HepG2 (cell line): ENCODE data around the gene MRPL14. TPM values are rescaled to one million over a fixed set of nuclear protein-coding genes. Genes with fewer than 3 reads are reported as not detected.

Experiments
- ARNT ChIP-seq: fragments of 450-650 bp; IDR thresholded peaks from 2 replicates; pipeline ENCODE4 v1.6.1; 2017
- DNMT1 ChIP-seq: sonication (generic); formaldehyde crosslinking; IDR thresholded peaks from 2 replicates; pipeline ENCODE4 v1.5.1; 2020; ENCODE audit warnings: mild to moderate bottlenecking, missing genetic modification reagents
- HHEX ChIP-seq: IDR thresholded peaks from 2 replicates; pipeline ENCODE4 v1.6.1; 2016; ENCODE audit warnings: control low read depth
- IKZF4 ChIP-seq: sonication (generic); formaldehyde crosslinking; IDR thresholded peaks from 2 replicates; pipeline ENCODE4 v1.5.1; 2020; ENCODE audit warnings: borderline replicate concordance, mild to moderate bottlenecking, low read depth, missing genetic modification reagents; ENCODE audit errors: not compliant biosample characterization
- KDM6A ChIP-seq: IDR thresholded peaks from 2 replicates; pipeline ENCODE4 v1.6.1; 2016; ENCODE audit warnings: low read depth
- MEF2D ChIP-seq: sonication (generic); formaldehyde crosslinking; IDR thresholded peaks from 2 replicates; pipeline ENCODE4 v1.5.1; 2020; ENCODE audit warnings: mild to moderate bottlenecking, missing genetic modification reagents
- MXI1 ChIP-seq: IDR thresholded peaks from 3 replicates; pipeline ENCODE4 v1.6.1; 2012; ENCODE audit warnings: low read depth, low read length, inconsistent platforms, borderline replicate concordance
- MZF1 ChIP-seq: sonication (generic); formaldehyde crosslinking; IDR thresholded peaks from 2 replicates; pipeline ENCODE4 v1.8.1; 2023; ENCODE audit warnings: mild to moderate bottlenecking, missing genetic modification reagents, borderline replicate concordance
- SOX5 ChIP-seq: IDR thresholded peaks from 2 replicates; pipeline ENCODE4 v1.6.1; 2016; ENCODE audit warnings: borderline replicate concordance
- SRF ChIP-seq: IDR thresholded peaks from 2 replicates; pipeline ENCODE4 v1.6.1; 2011; ENCODE audit warnings: mild to moderate bottlenecking, low read depth, low read length, moderate library complexity
- TBX3 ChIP-seq: fragments of 450-650 bp; IDR thresholded peaks from 2 replicates; pipeline ENCODE4 v1.6.1; 2017; ENCODE audit warnings: antibody characterized with exemption, mild to moderate bottlenecking, inconsistent platforms, borderline replicate concordance
- TEAD3 ChIP-seq: optimal IDR thresholded peaks from 2 replicates; pipeline ENCODE3; 2016; ENCODE audit warnings: borderline replicate concordance
- TOE1 ChIP-seq: sonication (generic); formaldehyde crosslinking; IDR thresholded peaks from 2 replicates; pipeline ENCODE4 v1.4.0; 2020; ENCODE audit warnings: mild to moderate bottlenecking, missing genetic modification reagents
- ZNF562 ChIP-seq: sonication (generic); formaldehyde crosslinking; IDR thresholded peaks from 2 replicates; pipeline ENCODE4 v1.8.0; 2022; ENCODE audit warnings: missing genetic modification reagents, borderline replicate concordance
- ZNF761 ChIP-seq: sonication (generic); formaldehyde crosslinking; conservative IDR thresholded peaks from 2 replicates; pipeline ENCODE4 v1.4.0; 2020; ENCODE audit warnings: mild to moderate bottlenecking, missing genetic modification reagents
- ZNF841 ChIP-seq: sonication (generic); formaldehyde crosslinking; IDR thresholded peaks from 2 replicates; pipeline ENCODE4 v1.8.1; 2023; ENCODE audit warnings: missing genetic modification reagents, borderline replicate concordance
- polyA plus RNA-seq, 8 experiments: library from polyadenylated mRNA; depleted of rRNA in 3 of 8; stranded (reverse) in 7 of 8; unstranded in 1 of 8; fragments of >200 nt; fragmentation: Illumina TruSeq in 4 of 8; extraction: Trizol in 4 of 8; gene quantifications; 2 replicates each; pipeline versions ENCODE4 v1.2.1 to v1.2.3, GENCODE V29; 2011 to 2016; ENCODE audit warnings: low read depth in 4 of 8, missing spikeins in 1 of 8, mixed read lengths in 1 of 8; ENCODE audit not compliant: insufficient read depth in 1 of 8
- total RNA-seq, 5 experiments: library from RNA; depleted of rRNA; stranded (reverse); fragments of >200 nt; fragmentation: Illumina TruSeq; extraction: Trizol; gene quantifications; 2 replicates each; pipeline ENCODE4 v1.2.3, GENCODE V29; 2016; ENCODE audit warnings: low read depth in 1 of 5
- TF ChIP-seq, protein P1 (sequence below): IDR thresholded peaks from 2 replicates; pipeline ENCODE4 v1.6.1; 2016; ENCODE audit warnings: low read depth, missing genetic modification reagents, missing compliant biosample characterization
- TF ChIP-seq, protein P2 (sequence below): sonication (generic); formaldehyde crosslinking; IDR thresholded peaks from 2 replicates; pipeline ENCODE4 v1.8.0; 2022; ENCODE audit warnings: mild to moderate bottlenecking, missing genetic modification reagents, moderate library complexity
- TF ChIP-seq, protein P3 (sequence below): sonication (generic); formaldehyde crosslinking; conservative IDR thresholded peaks from 2 replicates; pipeline ENCODE4 v1.8.1; 2023; ENCODE audit warnings: missing genetic modification reagents
- TF ChIP-seq, protein P4 (sequence below): sonication (generic); formaldehyde crosslinking; conservative IDR thresholded peaks from 2 replicates; pipeline ENCODE4 v1.8.0; 2022; ENCODE audit warnings: mild to moderate bottlenecking, moderate library complexity, missing genetic modification reagents
- TF ChIP-seq, protein P5 (sequence below): sonication (generic); formaldehyde crosslinking; IDR thresholded peaks from 2 replicates; pipeline ENCODE4 v1.4.0; 2020; ENCODE audit warnings: missing genetic modification reagents, borderline replicate concordance

MRPL14 gene
- total and polyA plus RNA-seq, 2 of the 13 experiments (the other 11 are each of a cell fraction or from before 2014, with no cell fraction given) = 157 to 178 TPM

DNA sequence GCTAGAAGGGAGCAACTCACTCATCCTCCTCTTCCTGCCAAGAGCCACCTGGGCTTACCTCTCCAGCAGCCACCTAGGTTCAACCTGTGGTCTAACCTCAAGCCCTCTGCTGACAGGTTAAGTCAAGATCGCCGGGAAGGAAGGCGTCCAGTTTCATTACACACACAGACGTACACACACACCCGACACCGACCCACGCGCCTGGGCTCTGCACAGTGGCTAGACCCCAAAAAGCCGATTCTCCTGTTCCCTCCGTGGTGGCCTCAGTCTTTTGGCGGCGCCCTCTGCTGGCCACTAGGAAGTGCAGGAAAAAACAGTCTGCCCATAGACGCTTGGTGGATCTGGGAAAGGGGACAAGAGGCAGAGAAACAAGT is 52.8 kb downstream of the MRPL14 start (continued):
- TF ChIP-seq, protein P1, sequence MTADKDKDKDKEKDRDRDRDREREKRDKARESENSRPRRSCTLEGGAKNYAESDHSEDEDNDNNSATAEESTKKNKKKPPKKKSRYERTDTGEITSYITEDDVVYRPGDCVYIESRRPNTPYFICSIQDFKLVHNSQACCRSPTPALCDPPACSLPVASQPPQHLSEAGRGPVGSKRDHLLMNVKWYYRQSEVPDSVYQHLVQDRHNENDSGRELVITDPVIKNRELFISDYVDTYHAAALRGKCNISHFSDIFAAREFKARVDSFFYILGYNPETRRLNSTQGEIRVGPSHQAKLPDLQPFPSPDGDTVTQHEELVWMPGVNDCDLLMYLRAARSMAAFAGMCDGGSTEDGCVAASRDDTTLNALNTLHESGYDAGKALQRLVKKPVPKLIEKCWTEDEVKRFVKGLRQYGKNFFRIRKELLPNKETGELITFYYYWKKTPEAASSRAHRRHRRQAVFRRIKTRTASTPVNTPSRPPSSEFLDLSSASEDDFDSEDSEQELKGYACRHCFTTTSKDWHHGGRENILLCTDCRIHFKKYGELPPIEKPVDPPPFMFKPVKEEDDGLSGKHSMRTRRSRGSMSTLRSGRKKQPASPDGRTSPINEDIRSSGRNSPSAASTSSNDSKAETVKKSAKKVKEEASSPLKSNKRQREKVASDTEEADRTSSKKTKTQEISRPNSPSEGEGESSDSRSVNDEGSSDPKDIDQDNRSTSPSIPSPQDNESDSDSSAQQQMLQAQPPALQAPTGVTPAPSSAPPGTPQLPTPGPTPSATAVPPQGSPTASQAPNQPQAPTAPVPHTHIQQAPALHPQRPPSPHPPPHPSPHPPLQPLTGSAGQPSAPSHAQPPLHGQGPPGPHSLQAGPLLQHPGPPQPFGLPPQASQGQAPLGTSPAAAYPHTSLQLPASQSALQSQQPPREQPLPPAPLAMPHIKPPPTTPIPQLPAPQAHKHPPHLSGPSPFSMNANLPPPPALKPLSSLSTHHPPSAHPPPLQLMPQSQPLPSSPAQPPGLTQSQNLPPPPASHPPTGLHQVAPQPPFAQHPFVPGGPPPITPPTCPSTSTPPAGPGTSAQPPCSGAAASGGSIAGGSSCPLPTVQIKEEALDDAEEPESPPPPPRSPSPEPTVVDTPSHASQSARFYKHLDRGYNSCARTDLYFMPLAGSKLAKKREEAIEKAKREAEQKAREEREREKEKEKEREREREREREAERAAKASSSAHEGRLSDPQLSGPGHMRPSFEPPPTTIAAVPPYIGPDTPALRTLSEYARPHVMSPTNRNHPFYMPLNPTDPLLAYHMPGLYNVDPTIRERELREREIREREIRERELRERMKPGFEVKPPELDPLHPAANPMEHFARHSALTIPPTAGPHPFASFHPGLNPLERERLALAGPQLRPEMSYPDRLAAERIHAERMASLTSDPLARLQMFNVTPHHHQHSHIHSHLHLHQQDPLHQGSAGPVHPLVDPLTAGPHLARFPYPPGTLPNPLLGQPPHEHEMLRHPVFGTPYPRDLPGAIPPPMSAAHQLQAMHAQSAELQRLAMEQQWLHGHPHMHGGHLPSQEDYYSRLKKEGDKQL (CRISPR knock-in tag) = no peak
- peak; percentile 74; the same call in 1 of the 2 replicates for TF ChIP-seq ZNF761 (CRISPR knock-in tag)
- no peak for TF ChIP-seq IKZF4 (CRISPR knock-in tag)
- no peak for TF ChIP-seq ARNT
- TF ChIP-seq, protein P2, sequence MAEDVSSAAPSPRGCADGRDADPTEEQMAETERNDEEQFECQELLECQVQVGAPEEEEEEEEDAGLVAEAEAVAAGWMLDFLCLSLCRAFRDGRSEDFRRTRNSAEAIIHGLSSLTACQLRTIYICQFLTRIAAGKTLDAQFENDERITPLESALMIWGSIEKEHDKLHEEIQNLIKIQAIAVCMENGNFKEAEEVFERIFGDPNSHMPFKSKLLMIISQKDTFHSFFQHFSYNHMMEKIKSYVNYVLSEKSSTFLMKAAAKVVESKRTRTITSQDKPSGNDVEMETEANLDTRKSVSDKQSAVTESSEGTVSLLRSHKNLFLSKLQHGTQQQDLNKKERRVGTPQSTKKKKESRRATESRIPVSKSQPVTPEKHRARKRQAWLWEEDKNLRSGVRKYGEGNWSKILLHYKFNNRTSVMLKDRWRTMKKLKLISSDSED (CRISPR knock-in tag) = no peak
- TF ChIP-seq SOX5 (CRISPR knock-in tag) = peak; percentile 54; the same call in 1 of the 2 replicates
- no peak for TF ChIP-seq DNMT1 (CRISPR knock-in tag)
- no peak for TF ChIP-seq KDM6A (CRISPR knock-in tag)
- no peak for TF ChIP-seq TOE1
- TF ChIP-seq TEAD3 (CRISPR knock-in tag) = no peak
- no peak for TF ChIP-seq SRF
- TF ChIP-seq MEF2D (CRISPR knock-in tag) = no peak
- TF ChIP-seq, protein P3, sequence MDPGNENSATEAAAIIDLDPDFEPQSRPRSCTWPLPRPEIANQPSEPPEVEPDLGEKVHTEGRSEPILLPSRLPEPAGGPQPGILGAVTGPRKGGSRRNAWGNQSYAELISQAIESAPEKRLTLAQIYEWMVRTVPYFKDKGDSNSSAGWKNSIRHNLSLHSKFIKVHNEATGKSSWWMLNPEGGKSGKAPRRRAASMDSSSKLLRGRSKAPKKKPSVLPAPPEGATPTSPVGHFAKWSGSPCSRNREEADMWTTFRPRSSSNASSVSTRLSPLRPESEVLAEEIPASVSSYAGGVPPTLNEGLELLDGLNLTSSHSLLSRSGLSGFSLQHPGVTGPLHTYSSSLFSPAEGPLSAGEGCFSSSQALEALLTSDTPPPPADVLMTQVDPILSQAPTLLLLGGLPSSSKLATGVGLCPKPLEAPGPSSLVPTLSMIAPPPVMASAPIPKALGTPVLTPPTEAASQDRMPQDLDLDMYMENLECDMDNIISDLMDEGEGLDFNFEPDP (CRISPR knock-in tag) = no peak
- TF ChIP-seq, protein P4, sequence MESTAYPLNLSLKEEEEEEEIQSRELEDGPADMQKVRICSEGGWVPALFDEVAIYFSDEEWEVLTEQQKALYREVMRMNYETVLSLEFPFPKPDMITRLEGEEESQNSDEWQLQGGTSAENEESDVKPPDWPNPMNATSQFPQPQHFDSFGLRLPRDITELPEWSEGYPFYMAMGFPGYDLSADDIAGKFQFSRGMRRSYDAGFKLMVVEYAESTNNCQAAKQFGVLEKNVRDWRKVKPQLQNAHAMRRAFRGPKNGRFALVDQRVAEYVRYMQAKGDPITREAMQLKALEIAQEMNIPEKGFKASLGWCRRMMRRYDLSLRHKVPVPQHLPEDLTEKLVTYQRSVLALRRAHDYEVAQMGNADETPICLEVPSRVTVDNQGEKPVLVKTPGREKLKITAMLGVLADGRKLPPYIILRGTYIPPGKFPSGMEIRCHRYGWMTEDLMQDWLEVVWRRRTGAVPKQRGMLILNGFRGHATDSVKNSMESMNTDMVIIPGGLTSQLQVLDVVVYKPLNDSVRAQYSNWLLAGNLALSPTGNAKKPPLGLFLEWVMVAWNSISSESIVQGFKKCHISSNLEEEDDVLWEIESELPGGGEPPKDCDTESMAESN (CRISPR knock-in tag) = no peak
- TF ChIP-seq, protein P5, sequence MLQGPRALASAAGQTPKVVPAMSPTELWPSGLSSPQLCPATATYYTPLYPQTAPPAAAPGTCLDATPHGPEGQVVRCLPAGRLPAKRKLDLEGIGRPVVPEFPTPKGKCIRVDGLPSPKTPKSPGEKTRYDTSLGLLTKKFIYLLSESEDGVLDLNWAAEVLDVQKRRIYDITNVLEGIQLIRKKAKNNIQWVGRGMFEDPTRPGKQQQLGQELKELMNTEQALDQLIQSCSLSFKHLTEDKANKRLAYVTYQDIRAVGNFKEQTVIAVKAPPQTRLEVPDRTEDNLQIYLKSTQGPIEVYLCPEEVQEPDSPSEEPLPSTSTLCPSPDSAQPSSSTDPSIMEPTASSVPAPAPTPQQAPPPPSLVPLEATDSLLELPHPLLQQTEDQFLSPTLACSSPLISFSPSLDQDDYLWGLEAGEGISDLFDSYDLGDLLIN (CRISPR knock-in tag) = peak; percentile 80; the same call in 1 of the 2 replicates
- 0 out of 3 replicates have a peak, but pooled peaks have one; percentile 38 for TF ChIP-seq MXI1
- TF ChIP-seq TBX3 = no peak
- TF ChIP-seq ZNF841 (CRISPR knock-in tag) = no peak
- no peak for TF ChIP-seq ZNF562 (CRISPR knock-in tag)
- TF ChIP-seq MZF1 (CRISPR knock-in tag) = no peak
- no peak for TF ChIP-seq HHEX (CRISPR knock-in tag)
